Measurements from ENCODE around the gene RALGPS1. TPM values are rescaled to one million over a fixed set of nuclear protein-coding genes. Genes with fewer than 3 reads are reported as not detected.

RALGPS1 gene
- polyA plus RNA-seq, 3 donors, result 0.60 to 4.6 (median 1.3) TPM

DNA sequence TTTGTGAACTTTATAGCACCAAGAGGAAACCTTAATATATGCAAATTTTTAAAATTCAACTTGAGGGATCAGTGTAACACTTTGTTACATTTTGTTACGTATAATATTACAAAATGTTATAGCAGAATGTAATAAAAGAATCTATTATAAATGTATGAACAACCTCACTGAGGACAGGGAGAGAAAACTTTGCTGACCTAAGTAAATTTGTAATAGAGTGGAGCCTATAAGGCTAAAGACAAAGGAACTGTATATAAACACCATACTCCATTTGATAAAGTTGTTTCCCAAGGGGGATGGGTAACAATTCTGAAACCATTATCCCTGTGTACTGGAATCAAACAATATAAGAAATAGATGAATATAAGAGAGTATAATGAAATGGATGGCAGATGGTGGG lies 130.6 kb downstream of the RALGPS1 start:
- TF ChIP-seq, protein P1, sequence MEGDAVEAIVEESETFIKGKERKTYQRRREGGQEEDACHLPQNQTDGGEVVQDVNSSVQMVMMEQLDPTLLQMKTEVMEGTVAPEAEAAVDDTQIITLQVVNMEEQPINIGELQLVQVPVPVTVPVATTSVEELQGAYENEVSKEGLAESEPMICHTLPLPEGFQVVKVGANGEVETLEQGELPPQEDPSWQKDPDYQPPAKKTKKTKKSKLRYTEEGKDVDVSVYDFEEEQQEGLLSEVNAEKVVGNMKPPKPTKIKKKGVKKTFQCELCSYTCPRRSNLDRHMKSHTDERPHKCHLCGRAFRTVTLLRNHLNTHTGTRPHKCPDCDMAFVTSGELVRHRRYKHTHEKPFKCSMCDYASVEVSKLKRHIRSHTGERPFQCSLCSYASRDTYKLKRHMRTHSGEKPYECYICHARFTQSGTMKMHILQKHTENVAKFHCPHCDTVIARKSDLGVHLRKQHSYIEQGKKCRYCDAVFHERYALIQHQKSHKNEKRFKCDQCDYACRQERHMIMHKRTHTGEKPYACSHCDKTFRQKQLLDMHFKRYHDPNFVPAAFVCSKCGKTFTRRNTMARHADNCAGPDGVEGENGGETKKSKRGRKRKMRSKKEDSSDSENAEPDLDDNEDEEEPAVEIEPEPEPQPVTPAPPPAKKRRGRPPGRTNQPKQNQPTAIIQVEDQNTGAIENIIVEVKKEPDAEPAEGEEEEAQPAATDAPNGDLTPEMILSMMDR (IDR thresholded peaks at IDR 0.05), result no peak
- H3K27me3 Mint-ChIP-seq (ENCODE audit: low read depth in 3 of 3), result peaks cover 0 to 10% (median 0%) of the 10 kb centered on the region in 3 donors
- WGBS (ENCODE audit: insufficient coverage), result no CpG with 5 or more reads among the region's 1 CpG
- H3K4me1 Mint-ChIP-seq, result peaks cover 24% of the 10 kb centered on the region
- Histone ChIP-seq H3K4me3 (replicated peaks in 1 of 3; ENCODE audit: low read depth in 2 of 3, low read length in 3 of 3) (no peak overlapping the region), H3K36me3 (replicated peaks in 1 of 2; ENCODE audit: control insufficient read depth in 1 of 2, insufficient read depth in 2 of 2, low read length in 2 of 2) (no peaks in the 10 kb centered on the region), H3K79me2 (ENCODE audit: insufficient read depth, low read length) (no peaks in the 10 kb centered on the region), H3K9ac (ENCODE audit: insufficient read depth, low read length, poor library complexity, severe bottlenecking) (no peak overlapping the region), H3K4me2 (replicated peaks; ENCODE audit: extremely low read depth, low read length, poor library complexity, severe bottlenecking) (no peak overlapping the region), H3K4me1 (ENCODE audit: control insufficient read depth in 1 of 2, insufficient read depth in 2 of 2, low read length in 2 of 2) (peaks cover 21% of the 10 kb centered on the region in 2 donors), H3K9me3 (replicated peaks in 1 of 2; ENCODE audit: control insufficient read depth in 1 of 2, insufficient read depth in 1 of 2, low read length in 2 of 2) (no peaks in the 10 kb centered on the region), H3K27ac (ENCODE audit: low read depth in 1 of 2, low read length in 2 of 2) (no peak overlapping the region), H2AFZ (ENCODE audit: insufficient read depth, low read depth, low read length, poor library complexity, severe bottlenecking) (no peak overlapping the region), H4K20me1 (ENCODE audit: insufficient read depth, low read length) (no peaks in the 10 kb centered on the region), H3K27me3 (ENCODE audit: control insufficient read depth in 2 of 2, insufficient read depth in 2 of 2, low read length in 2 of 2) (no peaks in the 10 kb centered on the region)
- intact Hi-C loops (cut with micrococcal nuclease), result no loop called here
- no peak overlapping the region for H3K4me3 Mint-ChIP-seq
- DNase-seq, result no peak
- no peak overlapping the region for H3K27ac Mint-ChIP-seq
- peaks cover 0 to 2% (median 0%) of the 10 kb centered on the region in 7 donors for H3K9me3 Mint-ChIP-seq
- H3K36me3 Mint-ChIP-seq, result peaks cover 2 to 5% of the 10 kb centered on the region in 2 donors

DNA sequence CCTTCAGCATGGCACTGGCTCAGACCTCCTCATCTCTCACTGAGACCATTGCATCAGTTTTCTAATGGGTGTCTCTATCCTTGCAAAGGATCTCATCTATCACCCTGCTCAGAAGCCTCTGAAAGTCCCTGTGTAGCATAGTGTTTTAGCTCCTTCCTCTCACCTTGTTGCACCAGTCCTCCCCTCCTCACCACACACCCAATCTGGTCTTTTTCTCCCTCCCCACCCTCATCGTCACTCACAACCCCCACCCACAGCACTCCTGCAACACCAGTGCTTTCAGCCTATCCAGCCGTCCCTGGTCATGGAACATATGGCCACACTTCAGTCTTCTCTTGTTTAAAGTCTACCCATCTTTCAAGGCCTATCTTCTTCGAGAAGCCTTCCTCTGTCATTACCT lies 133.4 kb downstream of the RALGPS1 start:
- Histone ChIP-seq H3K9ac (ENCODE audit: insufficient read depth, low read length, poor library complexity, severe bottlenecking) (no peak overlapping the region), H3K36me3 (replicated peaks in 1 of 2; ENCODE audit: control insufficient read depth in 1 of 2, insufficient read depth in 2 of 2, low read length in 2 of 2) (no peaks in the 10 kb centered on the region), H4K20me1 (ENCODE audit: insufficient read depth, low read length) (no peaks in the 10 kb centered on the region), H3K4me2 (replicated peaks; ENCODE audit: extremely low read depth, low read length, poor library complexity, severe bottlenecking) (no peak overlapping the region), H2AFZ (ENCODE audit: insufficient read depth, low read depth, low read length, poor library complexity, severe bottlenecking) (no peak overlapping the region), H3K4me3 (replicated peaks in 1 of 3; ENCODE audit: low read depth in 2 of 3, low read length in 3 of 3) (no peak overlapping the region), H3K27ac (ENCODE audit: low read depth in 1 of 2, low read length in 2 of 2) (no peak overlapping the region), H3K79me2 (ENCODE audit: insufficient read depth, low read length) (no peaks in the 10 kb centered on the region), H3K27me3 (ENCODE audit: control insufficient read depth in 2 of 2, insufficient read depth in 2 of 2, low read length in 2 of 2) (no peaks in the 10 kb centered on the region), H3K9me3 (replicated peaks in 1 of 2; ENCODE audit: control insufficient read depth in 1 of 2, insufficient read depth in 1 of 2, low read length in 2 of 2) (no peaks in the 10 kb centered on the region), H3K4me1 (ENCODE audit: control insufficient read depth in 1 of 2, insufficient read depth in 2 of 2, low read length in 2 of 2) (peaks cover 21% of the 10 kb centered on the region in 2 donors)
- Mint-ChIP-seq H3K9me3 (peaks cover 0 to 2% (median 0%) of the 10 kb centered on the region in 7 donors), H3K4me1 (peaks cover 36% of the 10 kb centered on the region), H3K36me3 (peaks cover 7 to 9% of the 10 kb centered on the region in 2 donors), H3K27ac (no peak overlapping the region), H3K27me3 (ENCODE audit: low read depth in 3 of 3) (peaks cover 0 to 13% (median 5%) of the 10 kb centered on the region in 3 donors), H3K4me3 (no peak overlapping the region)
- DNase-seq, result no peak
- intact Hi-C loops (cut with micrococcal nuclease), result no loop called here
- 100% methylated on average over 3 of the region's 3 CpGs for WGBS (ENCODE audit: insufficient coverage)
- TF ChIP-seq, protein P1 (IDR thresholded peaks at IDR 0.05), result no peak

Data from CD14-positive monocyte (primary cell).